Measurements from ENCODE around the gene ZNF692.

- TF ChIP-seq POLR2A (IDR thresholded peaks at IDR 0.05) (no peak), CTCF (IDR thresholded peaks at IDR 0.05) (no peak), EP300 (IDR thresholded peaks at IDR 0.05) (no peak), POLR2AphosphoS5 (IDR thresholded peaks at IDR 0.05) (no peak)
Observed at GRCh38 chr1:248904437-248905216, 45.7 kb upstream of the ZNF692 start.

Data from upper lobe of left lung (tissue), 4 donors.